ENCODE data around the gene GOLT1B.

Gene GOLT1B

DNA sequence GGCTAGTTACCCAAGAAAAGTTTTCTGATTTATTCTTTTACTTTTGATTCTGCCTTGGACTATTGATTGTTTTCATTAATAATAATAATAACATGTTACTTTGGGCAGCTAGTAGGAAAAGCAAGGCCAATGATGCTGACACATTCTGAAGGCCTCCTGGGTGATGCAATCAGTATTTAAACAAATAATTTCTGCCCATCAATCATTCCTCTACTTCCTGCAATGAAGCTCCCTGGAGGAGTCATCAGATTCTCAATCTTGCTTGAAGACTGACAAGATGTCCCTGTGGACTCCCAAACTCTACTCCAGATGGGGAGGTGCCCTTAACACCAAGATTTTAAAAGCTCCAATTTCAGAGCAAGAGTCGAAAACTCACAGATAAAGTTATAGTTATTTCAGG, 24.5 kb downstream of the GOLT1B start, which contains the start of gene SPX:
SPX (plus strand) TSS at position 244 of the 400 bp plus-strand sequence. CDS start 177 bp downstream, outside the sequence.
- DNase-seq: no peak

DNA sequence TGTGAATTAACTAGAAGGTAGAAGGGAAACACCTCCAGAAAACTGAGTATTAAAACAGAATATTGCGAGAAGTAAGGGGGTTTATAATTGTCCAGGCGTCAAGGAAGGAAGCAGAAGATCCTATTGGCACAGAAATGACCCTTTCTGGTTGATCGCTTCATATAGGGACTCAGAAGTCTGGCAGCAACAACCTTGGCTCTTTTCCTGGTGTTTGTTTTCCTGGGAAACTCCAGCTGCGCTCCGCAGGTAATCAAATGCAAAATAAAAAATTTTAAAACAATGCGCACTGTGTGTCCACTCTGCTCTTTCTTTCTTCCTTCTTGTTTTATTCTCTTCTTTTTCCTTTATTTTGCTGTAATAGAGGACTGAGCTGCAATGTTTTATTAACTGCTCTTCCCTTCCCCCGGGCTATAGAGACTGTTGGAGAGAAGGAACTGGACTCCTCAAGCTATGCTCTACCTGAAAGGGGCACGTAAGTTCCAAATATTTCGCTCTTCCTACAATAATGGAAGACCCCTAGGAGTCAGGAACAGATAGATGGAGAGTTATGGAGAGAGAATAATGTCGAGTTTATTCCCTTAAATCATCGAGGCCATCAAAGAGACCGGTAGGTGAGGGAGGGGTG, 25.2 kb downstream of the GOLT1B start:
- no peak for DNase-seq

DNA sequence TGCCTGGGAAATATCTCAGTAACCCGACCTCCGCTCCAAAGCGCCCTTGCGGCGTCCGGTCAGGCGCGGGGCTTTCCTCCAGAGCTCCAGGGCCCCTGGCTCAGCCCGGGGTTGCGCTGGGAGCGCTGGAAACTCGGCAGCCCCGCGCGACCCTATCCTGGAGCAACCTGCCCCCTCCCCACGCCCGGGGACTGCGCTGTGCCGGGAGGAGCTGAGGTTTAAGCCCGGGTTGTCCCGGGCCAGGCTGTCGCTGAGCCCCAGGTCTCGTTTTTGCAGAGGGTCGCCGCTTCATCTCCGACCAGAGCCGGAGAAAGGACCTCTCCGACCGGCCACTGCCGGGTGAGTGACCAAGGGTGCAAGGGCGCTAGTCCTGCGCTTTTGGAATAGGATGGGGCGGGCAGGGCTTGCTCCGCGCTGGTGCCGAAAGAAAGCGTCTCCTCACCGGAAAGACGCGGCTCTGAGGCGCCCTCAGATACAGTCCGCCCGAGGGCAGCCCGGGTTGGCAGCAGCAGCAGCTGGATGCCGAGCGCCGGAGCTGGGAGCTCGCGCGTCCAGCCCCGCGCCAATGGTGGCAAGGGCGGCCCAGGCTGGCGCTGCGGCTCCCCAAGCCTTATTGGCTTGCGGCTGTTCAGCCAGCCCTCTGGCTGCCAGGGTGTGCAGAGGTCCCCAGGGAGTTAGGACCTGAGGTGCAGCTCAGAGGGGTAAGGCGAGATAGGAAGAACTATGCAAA, 26.0 kb downstream of the GOLT1B start:
- DNase-seq: no peak

DNA sequence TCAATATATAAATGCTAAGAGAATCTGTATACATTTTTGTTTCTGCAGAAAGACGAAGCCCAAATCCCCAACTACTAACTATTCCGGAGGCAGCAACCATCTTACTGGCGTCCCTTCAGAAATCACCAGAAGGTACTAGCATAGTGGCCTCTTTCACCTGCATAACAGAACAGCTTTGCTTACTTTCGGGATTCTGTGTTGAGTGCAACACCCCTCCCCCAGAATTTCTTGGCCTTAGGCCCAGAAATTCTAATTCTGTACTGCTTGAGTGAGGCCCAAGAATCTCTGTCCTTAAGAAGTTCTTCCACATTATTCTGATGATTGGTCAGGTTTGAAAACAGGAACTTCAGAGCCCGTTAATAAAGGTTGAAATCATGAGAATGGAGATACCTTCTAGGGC, 27.4 kb downstream of the GOLT1B start:
- DNase-seq: no peak

DNA sequence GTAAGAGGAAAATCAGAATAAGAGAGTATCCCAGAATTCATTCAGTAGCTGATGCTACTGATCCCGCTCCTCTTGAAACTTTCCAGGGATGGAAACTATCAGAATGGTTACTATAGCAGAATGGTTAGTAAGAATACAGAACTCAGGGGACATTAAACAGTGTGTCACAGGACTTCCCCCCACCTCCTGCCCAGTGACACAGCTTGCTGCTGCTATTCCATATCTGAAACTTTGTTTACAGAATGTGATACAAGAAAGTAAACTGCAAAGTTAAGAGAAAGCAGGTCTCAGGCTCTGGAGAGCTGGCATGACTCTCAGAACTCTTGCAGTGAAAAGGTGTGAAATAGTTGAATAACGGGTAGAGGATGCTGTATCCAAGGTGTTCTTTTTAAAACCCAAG, 27.9 kb downstream of the GOLT1B start:
- no peak for DNase-seq

DNA sequence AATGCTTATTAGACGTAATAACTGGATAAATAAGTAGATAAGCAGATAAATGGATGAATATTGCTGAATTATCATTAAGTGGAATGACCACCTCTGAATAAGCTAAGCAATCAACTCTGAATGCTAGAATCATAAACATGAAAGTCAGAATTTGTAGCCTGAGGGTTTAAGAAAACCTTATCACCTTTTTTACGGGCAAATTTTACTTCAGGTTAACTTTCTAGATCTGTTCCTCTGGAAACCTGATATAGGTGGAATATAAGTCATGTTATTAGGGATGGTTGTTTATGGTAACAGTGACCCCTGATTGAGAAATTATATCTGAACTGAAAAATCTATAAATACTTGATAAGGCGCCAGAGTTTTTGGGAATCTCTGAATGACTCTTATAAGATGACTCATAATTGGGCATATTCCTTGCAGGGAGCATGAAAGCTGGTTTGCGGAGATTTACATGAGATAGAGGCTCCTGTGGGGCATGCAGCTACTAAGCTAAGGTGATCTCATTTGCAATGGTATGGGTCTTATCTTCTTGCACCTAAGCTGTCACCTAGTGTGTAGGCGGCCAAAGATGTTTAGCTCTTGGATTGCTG, 36.6 kb downstream of the GOLT1B start:
- no peak for DNase-seq

DNA sequence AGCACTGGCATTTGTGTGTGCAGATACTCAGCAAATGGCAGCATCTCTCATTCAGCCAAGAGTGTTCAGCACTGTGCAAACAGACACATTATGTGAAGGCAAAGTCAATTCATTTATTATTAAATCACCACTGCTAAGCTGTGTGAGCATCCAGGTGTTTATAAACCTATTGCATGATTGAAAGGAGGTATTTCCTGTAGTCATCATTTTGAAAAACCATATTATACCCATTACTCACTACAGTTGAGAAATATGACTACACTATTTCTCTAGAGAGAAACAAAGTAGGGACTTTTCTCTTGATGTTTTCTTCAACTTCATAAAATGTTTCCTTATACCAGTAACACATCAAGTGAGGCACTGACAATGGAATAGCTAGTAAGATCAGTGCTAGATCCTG, 38.2 kb downstream of the GOLT1B start:
- DNase-seq: no peak

DNA sequence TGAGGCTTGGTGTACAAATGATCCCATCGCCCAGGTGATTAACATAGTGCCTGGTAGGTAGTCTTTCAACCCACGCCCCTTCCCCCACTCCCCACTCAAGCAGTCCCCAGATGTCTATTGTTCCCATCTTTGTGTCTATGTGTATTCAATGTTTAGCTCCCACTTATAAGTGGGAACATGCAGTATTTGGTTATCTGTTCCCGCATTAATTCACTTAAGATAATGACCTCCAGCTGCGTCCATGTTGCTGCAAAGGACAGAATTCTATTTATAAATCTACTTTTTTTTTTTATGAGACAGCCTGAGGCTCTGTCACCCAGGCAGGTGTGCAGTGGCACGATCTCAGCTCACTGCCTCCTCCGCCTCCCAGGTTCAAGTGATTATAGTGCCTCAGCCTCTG, 40.2 kb downstream of the GOLT1B start:
- DNase-seq: no peak

DNA sequence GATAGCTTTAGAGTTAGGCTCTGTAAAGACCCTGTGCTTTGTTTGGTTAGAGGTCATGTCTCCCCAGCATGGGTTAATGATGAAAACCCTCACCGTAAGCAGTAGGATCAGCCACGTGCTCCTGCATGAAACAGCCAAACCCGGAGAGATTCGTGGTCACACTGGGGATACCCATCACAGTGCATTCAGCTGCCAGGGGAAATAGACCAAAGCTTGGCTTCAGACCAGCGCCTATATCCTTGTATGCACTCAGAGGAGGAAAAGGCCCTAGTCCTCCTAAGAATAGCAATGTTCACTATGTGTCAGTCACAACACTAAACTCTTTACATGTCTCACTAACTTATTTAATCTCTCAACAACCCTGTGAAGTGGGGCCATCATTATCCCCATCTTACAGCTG, 40.8 kb downstream of the GOLT1B start:
- DNase-seq: no peak

DNA sequence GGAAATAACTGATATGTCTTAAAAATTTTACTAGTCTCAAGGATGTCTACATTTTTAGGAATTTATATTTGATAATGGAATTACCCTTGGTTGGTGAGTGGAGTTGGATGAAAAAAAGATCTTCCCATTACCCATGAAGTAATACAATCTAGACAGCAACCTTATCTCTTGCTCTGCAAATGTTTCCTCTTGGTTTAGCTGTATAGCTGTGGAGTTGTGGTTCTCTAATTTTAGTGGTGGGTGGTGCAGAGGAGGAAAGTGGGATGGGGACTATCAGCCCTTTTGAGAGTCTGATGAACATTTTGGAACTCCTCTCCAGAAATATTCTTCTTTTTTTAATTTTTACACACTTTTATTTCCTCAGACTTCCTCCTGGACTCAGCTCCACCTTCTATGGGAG, 41.6 kb downstream of the GOLT1B start:
- no peak for DNase-seq

DNA sequence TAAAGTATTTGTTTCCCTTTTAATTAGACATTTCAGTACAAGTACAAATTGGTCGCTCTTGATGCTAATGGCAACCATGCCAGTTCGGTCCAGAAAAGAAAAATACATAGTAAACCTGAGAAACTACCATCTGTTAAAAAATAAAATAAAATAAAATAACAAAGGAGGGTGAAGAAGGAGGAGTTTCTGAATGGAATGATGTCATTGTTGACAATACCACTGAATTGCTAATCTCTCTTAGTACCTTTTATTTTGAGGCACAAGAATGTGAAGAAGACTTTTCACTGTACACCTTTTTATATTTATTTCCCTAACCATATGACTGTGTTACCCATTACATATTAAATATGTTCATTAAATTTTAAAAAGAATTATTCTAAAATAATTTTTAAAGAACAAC, 44.0 kb downstream of the GOLT1B start:
- DNase-seq: no peak

DNA sequence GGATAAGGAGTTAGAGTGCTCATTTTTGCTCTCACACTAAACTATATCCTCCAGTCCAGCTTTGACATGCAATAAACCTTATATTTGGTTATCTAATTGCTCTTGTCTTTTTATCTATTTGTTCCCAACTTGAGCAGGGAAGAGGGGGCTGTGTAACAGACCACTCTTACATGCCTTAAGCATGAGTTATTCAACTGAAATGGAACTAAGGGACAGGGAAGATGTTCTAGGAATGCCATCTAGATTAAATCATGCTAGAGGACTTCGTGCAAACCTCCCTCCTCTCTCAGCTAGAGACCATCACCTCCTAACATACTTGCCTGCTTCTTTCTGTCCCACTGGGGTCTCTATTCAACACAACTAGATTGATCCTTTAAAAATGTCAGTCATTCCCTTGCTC, 45.1 kb downstream of the GOLT1B start:
- DNase-seq: no peak

DNA sequence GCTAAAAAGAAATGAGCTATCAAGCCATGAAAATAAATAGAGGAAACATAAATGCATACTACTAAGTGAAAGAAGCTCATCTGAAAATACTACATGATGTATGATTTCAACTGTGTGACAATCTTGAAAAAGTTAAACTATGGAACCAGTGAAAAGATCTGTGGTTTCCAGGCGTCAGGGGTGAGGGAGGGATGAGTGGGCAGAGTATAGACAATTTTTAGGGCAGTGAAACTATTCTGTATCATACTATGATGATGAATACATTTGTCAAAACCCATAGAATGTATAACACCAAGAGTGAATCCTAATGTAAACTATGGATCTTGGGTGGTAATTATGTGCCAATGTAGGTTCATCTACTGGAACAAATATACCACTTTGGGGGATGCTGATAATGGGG, 45.8 kb downstream of the GOLT1B start:
- no peak for DNase-seq

DNA sequence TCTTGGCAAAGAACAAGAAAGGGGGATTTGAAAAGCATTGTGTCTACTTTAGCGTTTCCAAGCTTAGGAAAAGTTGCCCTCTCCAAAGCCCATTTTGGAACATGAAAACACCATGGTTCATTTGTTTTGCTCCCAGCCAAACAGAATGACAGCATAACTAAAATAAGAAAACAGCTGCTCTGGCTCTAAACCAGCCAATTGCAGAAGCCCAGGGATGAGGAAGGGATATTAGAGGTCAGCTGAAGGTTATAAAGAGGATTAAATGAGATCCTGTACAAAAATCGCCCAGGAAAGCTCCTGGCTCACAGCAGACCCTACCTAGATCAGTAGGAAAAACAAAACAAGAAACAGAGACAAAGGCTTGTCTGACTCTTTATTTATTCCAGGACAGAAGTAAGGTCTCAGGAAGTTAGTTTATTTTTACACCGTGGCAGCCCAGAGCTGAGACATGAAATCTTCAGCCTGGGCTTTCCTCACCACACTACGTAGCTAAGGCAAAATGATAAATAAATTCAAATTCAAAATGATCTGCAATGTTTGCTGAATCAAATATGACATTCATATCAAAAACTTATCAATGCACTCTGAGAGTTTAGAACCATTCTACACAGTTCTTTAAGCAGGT, 50.4 kb downstream of the GOLT1B start:
- no peak for DNase-seq

DNA sequence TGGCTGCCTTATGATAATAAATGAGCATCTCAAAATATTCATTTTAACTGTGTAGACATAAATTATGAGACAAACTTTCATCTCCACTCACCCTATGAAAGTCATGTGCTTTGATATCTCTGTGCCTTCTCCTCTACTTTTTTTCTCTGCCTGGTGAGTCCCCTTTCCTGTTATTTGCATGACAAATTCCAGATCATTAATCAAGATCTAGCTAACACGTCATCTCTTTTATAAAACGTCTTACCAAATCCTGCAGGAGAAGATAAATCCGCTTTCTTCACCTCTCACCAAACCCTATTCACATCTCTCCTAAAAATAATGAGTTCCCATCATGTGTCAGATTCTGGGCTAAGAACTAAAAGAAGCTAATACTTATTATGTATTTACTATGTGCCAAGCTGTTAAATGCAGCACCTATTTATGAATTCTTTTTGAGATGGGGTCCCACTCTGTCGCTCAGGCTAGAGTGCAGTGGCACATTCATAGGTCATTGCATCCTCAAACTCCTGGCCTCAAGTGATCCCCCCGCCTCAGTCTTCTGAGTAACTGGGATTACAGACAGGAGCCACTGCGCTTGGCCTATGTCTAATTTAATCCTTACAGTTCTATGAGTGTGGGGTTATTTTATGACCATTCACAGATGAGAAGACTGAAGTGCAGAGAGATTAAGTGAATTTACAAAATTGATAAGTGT, 51.2 kb downstream of the GOLT1B start:
- DNase-seq: no peak

DNA sequence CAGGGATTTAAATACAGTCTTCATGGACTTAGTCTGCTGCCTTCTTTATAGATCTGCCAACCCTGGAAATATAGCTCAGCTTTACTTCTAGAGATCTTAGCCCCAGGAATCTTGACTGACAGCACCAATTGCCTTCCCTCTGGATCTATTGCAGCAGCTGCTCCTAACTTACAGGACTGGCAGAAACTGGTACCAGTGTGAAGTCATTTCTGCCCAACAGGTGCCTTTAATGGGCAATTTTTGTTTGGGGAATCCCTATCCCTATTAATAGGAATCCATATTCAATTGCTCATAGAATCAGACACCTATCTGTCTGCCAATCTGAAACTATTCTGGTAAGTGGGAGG, 51.7 kb downstream of the GOLT1B start:
- DNase-seq: no peak

DNA sequence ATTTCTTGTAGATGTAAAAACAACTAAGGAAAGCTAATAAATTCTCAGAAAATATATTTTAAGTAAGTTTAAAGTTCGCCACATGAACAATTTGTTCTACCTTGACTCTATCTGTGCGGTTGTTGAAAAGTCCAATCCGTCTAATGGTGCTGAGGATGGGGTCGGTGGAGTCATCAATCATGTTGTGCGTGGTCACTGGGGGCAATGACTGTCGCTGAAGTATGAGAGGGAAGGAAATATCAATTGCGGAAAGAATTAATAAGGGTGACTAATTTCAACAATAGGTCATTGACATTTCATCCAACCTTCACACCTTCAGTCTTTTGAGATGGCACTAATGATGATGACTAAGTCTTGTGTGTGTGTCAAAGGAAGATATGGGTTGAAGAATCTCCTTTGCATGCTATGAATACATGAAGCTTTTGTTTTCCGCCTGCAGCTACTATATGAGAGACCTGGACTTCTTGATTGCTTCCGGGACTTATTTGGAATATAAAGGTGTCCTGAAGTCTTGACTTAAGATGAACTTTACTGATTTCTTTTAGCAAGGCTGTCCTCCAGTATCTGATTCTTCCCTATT, 56.6 kb downstream of the GOLT1B start:
- no peak for DNase-seq

DNA sequence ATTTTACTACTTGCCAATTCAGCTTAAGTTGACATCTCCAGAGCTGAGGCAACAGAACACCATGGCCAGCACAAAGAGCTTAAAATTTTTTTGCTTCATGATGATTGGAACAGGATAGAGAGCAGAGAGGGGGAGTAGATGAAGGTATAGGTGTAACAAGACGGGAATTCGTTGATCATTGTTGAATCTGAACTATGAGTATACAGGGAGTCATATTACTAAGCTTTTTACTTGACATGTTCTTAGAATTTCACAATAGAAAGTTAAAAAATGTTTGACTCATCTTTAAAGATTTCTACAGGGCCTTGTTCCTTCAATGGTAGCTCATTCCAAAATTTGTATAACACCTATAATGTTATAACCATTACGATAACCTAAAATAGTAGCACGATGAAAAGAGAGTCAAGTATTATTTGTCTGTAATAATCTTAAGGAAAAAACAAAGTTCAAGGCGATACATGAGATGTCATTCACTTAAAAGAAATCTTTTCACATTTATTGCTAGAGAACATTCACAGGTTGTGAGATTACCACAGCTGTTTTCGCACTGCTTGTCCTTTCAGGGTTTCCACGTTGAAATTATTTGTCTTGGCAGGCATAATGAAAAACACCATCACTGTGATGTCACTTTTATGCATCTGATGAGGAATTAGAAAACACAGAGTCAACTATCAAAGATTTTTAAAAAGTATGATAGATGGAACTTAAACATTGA, 58.4 kb downstream of the GOLT1B start:
- no peak for DNase-seq

DNA sequence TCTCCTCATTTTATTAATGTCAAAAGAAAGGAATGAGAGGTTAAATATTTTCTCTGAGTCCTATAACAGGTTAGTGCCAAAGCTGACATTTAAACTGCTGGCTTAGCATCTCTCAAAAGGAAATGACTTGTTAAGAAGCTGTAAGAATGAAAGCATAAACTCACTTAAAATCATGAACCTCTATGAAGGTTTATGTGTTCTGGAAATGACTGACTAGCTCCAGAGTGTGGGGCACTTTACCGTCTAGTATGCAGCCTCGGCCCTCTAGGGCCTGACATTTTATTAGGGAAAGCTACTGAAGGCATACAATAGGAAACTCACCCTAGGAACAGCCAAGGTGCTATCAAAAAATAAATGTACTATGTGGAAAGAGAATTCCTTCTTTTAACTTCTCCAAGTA, 59.6 kb downstream of the GOLT1B start:
- DNase-seq: no peak

DNA sequence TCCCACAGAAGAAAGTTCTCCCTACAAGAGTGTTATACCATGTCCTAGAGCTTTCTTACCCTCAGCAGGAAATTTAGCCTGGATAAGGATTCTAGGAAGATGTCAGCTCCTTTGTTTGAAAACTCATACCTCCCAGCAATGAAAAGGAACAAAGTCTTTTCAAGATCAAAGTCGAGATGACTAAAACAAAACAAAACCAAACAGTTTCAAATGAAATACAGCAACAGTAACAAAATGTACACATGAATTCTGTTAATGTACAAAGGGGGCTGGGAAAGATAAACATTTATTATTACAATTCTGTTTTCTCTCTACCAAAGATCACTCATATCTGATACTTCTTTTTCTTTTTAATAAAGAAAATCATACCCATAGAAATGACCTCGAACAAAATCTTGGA, 61.3 kb downstream of the GOLT1B start:
- DNase-seq: no peak

DNA sequence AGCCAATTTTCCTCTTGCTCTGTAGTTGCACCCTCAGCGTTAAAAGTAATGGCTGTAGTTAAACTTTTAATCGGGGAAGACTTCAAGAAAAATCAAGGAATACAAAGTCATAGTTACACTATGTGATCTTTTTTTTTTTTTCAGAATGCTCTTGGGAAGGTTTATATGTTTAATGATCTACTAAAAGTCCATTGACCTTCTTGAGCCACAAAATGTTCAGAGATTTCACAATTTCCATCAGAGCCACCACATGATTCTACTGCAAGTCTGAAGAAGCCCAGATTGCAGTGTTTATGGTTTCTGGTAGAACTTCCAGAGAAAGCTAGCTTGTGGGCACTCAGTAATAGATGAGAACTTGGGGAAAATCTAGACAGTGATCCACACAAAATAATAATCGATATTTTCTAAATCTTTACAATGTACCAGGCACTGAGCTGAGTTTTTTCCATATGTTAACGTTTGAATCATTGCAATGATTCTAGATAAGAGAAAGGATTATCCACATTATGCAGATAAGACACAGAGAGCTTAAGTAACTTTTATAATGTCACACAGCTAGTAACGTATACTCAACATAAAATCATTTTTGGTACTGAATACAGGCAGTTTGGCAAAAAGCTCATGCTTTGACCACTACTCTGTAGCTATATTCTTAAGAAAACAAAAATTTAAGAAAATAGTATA, 64.8 kb downstream of the GOLT1B start:
- no peak for DNase-seq

DNA sequence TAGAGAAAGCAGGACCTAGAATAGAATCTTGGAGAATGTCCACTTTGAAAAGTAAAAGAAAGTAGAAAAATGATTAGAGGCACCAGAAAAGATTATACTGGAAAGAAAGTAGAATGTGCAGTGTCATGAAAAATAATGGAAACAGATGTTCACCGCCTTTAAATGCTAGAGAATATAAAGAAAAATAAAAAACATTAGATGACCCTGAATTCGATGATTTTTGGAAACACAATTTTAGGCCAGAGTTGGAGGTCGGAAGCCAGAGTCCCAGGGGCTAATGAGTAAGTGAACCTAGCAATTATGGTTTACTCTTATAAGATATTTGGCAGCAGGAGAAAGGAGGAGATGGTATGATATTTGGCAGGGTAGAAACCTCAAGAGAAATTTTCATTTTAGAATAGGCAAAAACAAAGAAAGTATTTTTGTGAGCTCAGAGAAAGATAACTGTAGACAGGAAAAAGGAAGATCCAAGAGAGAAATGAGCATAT, 65.4 kb downstream of the GOLT1B start:
- DNase-seq: no peak
